Renal cortex interstitium (tissue), 11 donors: ENCODE measurements around the gene CNOT6. TPM values are rescaled to one million over a fixed set of nuclear protein-coding genes. Genes with fewer than 3 reads are reported as not detected.

Experiments
- DNase-seq, 11 donors: peaks; one replicate each; pipeline ENCODE4 v3.0.0-alpha.2; 2013; ENCODE audit warnings: low read depth in 9 of 11, low spot score in 4 of 11; ENCODE audit errors: extremely low read depth in 1 of 11
- polyA plus RNA-seq, 3 donors: library from polyadenylated mRNA; unstranded; fragments of 120-200 nt; gene quantifications; one replicate each; pipeline ENCODE4 v1.2.1, GENCODE V29; 2013; ENCODE audit not compliant: insufficient read length in 3 of 3

The CNOT6 gene
- polyA plus RNA-seq, 3 donors, result 53.9 to 70.3 (median 61.6) TPM

DNA sequence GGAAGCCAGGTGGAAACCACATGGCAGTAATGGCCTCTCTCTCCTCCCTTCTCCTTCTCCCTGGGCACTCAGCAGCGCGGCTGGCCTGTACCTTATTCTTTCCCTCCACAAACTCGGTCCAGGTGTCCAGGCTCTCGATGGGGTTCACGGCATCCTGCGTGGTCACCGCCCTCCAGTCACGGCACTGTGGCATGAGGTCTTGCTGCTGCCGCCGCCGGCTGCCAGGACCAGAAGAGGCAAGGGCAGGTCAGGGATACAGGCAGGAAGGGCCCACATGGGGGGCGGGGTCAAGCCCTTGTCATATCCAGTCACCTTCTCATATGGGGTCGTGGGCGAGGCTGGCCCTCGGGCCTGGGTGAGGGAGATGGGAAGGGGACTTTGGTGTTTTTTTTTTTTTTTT lies 129.7 kb downstream of the CNOT6 start:
- no peak for DNase-seq

GRCh38 chr5:180624587-180624986 lies 130.4 kb downstream of the CNOT6 start:
- DNase-seq, result no peak

DNA sequence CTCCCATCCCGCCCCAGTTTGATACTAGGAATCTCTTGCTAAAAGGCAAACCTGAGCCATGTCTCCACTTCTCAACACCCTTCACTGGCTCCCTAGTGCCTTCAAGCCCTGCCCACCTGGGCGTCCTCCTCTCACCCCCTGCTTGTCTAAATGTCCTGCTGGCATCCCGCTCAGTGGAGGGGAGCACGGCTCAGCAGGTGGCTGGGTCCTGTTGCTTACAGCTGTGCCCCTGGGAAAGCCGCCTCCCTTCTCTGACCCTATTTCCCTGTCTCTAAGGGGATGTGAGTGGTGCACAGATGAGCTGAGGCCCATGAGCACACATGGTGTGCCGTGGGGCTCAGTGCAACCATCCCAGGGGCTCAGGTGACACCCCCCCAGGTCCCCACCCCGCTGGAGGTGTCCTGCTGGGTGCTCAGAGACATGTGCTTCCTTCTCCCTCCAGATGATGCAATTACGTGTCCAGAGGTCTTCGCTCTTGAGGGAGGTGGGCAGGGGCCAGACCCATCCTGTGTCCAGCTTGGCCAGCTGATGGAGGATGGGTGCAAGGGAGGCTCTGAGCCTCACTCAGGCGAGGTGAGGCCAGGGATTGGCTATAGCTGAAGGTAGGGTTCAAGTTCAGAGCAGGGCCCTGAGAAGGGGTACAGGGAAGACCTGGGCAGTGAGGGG lies 131.1 kb downstream of the CNOT6 start:
- no peak for DNase-seq

DNA sequence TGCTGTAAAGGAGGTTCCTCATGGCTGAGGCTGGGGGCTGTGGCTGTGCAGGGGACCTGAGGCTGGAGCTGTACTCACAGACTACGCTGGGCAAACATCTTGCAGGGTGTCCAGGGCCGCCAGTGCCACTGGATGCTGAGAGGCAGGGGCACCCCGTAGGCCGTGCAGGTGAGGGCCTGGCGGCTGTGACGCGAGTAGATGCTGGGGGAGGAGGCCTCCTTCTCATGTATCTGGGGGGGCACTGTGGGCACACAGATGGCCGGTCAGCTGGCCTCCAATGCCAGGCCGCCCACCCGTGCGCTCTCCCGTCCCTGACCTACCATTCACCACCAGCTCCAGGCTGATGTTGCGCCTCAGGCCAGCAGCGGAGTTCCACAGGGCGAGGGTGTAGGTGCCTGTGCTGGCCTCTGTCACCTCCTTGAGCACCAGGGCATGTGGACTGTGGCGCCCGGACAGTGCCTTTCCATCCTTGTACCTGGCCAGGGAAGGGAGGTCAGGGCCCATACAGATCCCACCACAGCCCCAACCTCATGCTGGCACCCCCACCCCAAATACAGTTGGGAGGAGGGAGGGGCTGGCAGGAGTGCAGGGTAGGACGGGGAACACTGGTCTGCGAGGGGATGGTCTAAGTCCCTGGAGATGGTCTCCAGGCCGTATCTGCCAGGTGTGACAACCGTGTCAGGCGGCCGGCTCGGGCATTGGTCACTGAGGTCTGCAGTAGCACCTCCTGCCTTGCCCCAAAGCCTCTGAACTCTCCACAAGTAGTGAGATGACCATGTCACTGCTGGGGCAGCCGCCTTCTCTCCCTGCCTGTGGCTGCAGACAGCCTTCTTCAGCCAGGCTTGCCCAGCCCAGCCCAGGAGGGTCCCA lies 131.8 kb downstream of the CNOT6 start:
- no peak for DNase-seq

GRCh38 chr5:180626661-180627385 lies 132.6 kb downstream of the CNOT6 start:
- no peak for DNase-seq

- no peak for DNase-seq
Observed at GRCh38 chr5:180627386-180628120, 133.4 kb downstream of the CNOT6 start.

Other genes starting within 250 kb of the CNOT6 start
- 10 to 100 TPM; 37.1 to 37.5 (median 37.3) TPM for gene MAPK9, start 202.3 kb upstream of the CNOT6 start, polyA plus RNA-seq
- 1 to 10 TPM; 4.8 to 6.2 (median 5.3) TPM for gene GFPT2, start 141.0 kb upstream of the CNOT6 start, polyA plus RNA-seq
- gene SCGB3A1, start 97.1 kb downstream of the CNOT6 start, polyA plus RNA-seq, result 1 to 10 TPM in 2 of 3 donors, under 1 TPM in 1; 0.89 to 1.8 (median 1.3) TPM
- 10 to 100 TPM; 24.1 to 34.2 (median 34.1) TPM for gene FLT4, start 155.2 kb downstream of the CNOT6 start, polyA plus RNA-seq
- gene OR2Y1, start 245.7 kb downstream of the CNOT6 start, polyA plus RNA-seq, result not detected